SK-N-SH (cell line): ENCODE results near the gene INPP5A. TPM values are rescaled to one million over a fixed set of nuclear protein-coding genes. Genes with fewer than 3 reads are reported as not detected.

Experiments
- CTCF ChIA-PET: fragments of 300-600, 350-600 bp; formaldehyde crosslinking; extraction: SDS; loops from one replicate; lab custom pipeline; 2021; lab: Yijun Ruan, JAX
- POLR2A ChIA-PET: fragments of 350-600 bp; sonication (Branson Sonifier 250); formaldehyde crosslinking; extraction: SDS; loops from one replicate; lab custom pipeline; 2020; ENCODE audit warnings: antibody characterized with exemption, inconsistent platforms; lab: Yijun Ruan, JAX
- DNase-seq: peaks from one replicate; pipeline ENCODE4 v3.0.0; 2012
- H2AFZ ChIP-seq: fragments of 200-600 bp; sonication (generic); 2 replicates; pipeline ENCODE4 v1.8.1; 2016; ENCODE audit warnings: antibody characterized with exemption, mild to moderate bottlenecking, low read depth
- H3F3A ChIP-seq: fragments of 200-600 bp; sonication (generic); replicated peaks from 2 replicates; pipeline ENCODE3; 2016; ENCODE audit warnings: antibody characterized with exemption, mild to moderate bottlenecking; ENCODE audit not compliant: insufficient read depth
- H3K27ac ChIP-seq, 2 experiments: fragments of 200-500 bp in 1 of 2; fragments of 200-600 bp in 1 of 2; sonication (Bioruptor generic) in 1 of 2; sonication (generic), shearing (Covaris generic) in 1 of 2; 2 replicates each; pipeline versions ENCODE4 v1.5.1 to v1.6.1; 2014 to 2016; ENCODE audit warnings: low read depth in 2 of 2, inconsistent platforms in 1 of 2, low read length in 1 of 2, mild to moderate bottlenecking in 1 of 2, mixed read lengths in 1 of 2
- H3K27me3 ChIP-seq: fragments of 200-600 bp; sonication (generic), shearing (Covaris generic); 2 replicates; pipeline ENCODE4 v1.6.1; 2016; ENCODE audit warnings: mixed run types; ENCODE audit not compliant: insufficient read depth
- H3K36me3 ChIP-seq, 2 experiments: fragments of 200-500 bp in 1 of 2; fragments of 200-600 bp in 1 of 2; sonication (Bioruptor generic) in 1 of 2; sonication (generic) in 1 of 2; replicated peaks in 1 of 2; 2 replicates each; pipeline versions ENCODE3 to v1.5.1; 2014 to 2016; ENCODE audit warnings: low read length in 1 of 2, mild to moderate bottlenecking in 1 of 2; ENCODE audit not compliant: insufficient read depth in 2 of 2, control insufficient read depth in 1 of 2
- H3K4me1 ChIP-seq, 2 experiments: fragments of 200-500 bp in 1 of 2; fragments of 200-600 bp in 1 of 2; sonication (Bioruptor generic) in 1 of 2; sonication (generic), shearing (Covaris generic) in 1 of 2; 2 replicates each; pipeline versions ENCODE4 v1.5.1 to v1.6.1; 2014 to 2016; ENCODE audit warnings: low read depth in 1 of 2, low read length in 1 of 2, mixed run types in 1 of 2; ENCODE audit not compliant: insufficient read depth in 2 of 2, control insufficient read depth in 1 of 2
- H3K4me2 ChIP-seq: fragments of 200-600 bp; sonication (generic), shearing (Covaris generic); 2 replicates; pipeline ENCODE4 v1.6.1; 2017; ENCODE audit warnings: mixed run types
- H3K4me3 ChIP-seq, 2 experiments: fragments of 200-500 bp in 1 of 2; fragments of 200-600 bp in 1 of 2; sonication (Bioruptor generic) in 1 of 2; sonication (generic), shearing (Covaris generic) in 1 of 2; 2 replicates each; pipeline versions ENCODE4 v1.5.1 to v1.8.1; 2014 to 2016; ENCODE audit warnings: low read depth in 2 of 2, inconsistent platforms in 1 of 2, low read length in 1 of 2, mild to moderate bottlenecking in 1 of 2, mixed read lengths in 1 of 2, moderate library complexity in 1 of 2
- H3K79me2 ChIP-seq: fragments of 200-600 bp; sonication (generic); 2 replicates; pipeline ENCODE4 v1.8.1; 2017; ENCODE audit warnings: mild to moderate bottlenecking; ENCODE audit not compliant: insufficient read depth
- H3K9ac ChIP-seq: fragments of 200-600 bp; sonication (generic); 2 replicates; pipeline ENCODE4 v1.6.1; 2017; ENCODE audit warnings: mixed run types
- H3K9me2 ChIP-seq: fragments of 200-600 bp; sonication (generic); 2 replicates; pipeline ENCODE4 v1.6.1; 2017; ENCODE audit warnings: mixed run types
- H3K9me3 ChIP-seq: fragments of 200-600 bp; sonication (generic); 2 replicates; pipeline ENCODE4 v1.6.1; 2017; ENCODE audit warnings: mixed run types, mild to moderate bottlenecking, moderate library complexity
- H4K20me1 ChIP-seq: fragments of 200-600 bp; sonication (generic); 2 replicates; pipeline ENCODE4 v1.6.1; 2017; ENCODE audit warnings: mild to moderate bottlenecking, mixed run types; ENCODE audit not compliant: insufficient read depth
- CHD2 ChIP-seq: fragments of 150-350 bp; IDR thresholded peaks from 2 replicates; pipeline ENCODE4 v1.6.1; 2018; ENCODE audit warnings: low read length; ENCODE audit not compliant: partially characterized antibody
- FOXJ3 ChIP-seq: sonication (generic); formaldehyde crosslinking; IDR thresholded peaks from 2 replicates; pipeline ENCODE4 v1.5.1; 2020; ENCODE audit warnings: mild to moderate bottlenecking, missing genetic modification reagents
- FOXM1 ChIP-seq: IDR thresholded peaks from 2 replicates; pipeline ENCODE4 v1.4.0; 2012; ENCODE audit warnings: low read depth, mild to moderate bottlenecking
- MXI1 ChIP-seq: IDR thresholded peaks from 2 replicates; pipeline ENCODE4 v1.6.1; 2012; ENCODE audit warnings: mild to moderate bottlenecking, low read depth, low read length, improper control_type of control experiment
- NFIC ChIP-seq: IDR thresholded peaks from 2 replicates; pipeline ENCODE4 v1.4.0; 2012; ENCODE audit warnings: borderline replicate concordance
- RAD21 ChIP-seq: IDR thresholded peaks from 2 replicates; pipeline ENCODE4 v1.6.1; 2012; ENCODE audit warnings: mild to moderate bottlenecking, low read length
- RCOR1 ChIP-seq: fragments of 150-350 bp; IDR thresholded peaks from 2 replicates; pipeline ENCODE4 v1.6.1; 2017; ENCODE audit warnings: antibody characterized with exemption, low read length
- SIN3A ChIP-seq: IDR thresholded peaks from 2 replicates; pipeline ENCODE4 v1.6.1; 2012; ENCODE audit warnings: low read depth, mild to moderate bottlenecking, low read length, moderate library complexity, borderline replicate concordance
- SMC3 ChIP-seq: IDR thresholded peaks from 2 replicates; pipeline ENCODE4 v1.6.1; 2012; ENCODE audit warnings: low read depth, low read length, improper control_type of control experiment
- TAF1 ChIP-seq: IDR thresholded peaks from 2 replicates; pipeline ENCODE4 v1.6.1; 2012; ENCODE audit warnings: low read depth, mild to moderate bottlenecking, low read length, moderate library complexity, borderline replicate concordance
- TEAD4 ChIP-seq: IDR thresholded peaks from 2 replicates; pipeline ENCODE4 v1.4.0; 2012; ENCODE audit warnings: mild to moderate bottlenecking, borderline replicate concordance; ENCODE audit not compliant: insufficient read depth
- YY1 ChIP-seq: IDR thresholded peaks from 2 replicates; pipeline ENCODE4 v1.4.0; 2012; ENCODE audit warnings: low read depth, mild to moderate bottlenecking
- WGBS: methylation state at CpG from one replicate; pipeline ENCODE4 v1.1.6; 2017; ENCODE audit warnings: low lambda C conversion rate; 5-methylcytosine and 5-hydroxymethylcytosine counted together
- polyA plus RNA-seq, 3 experiments: library from polyadenylated mRNA; depleted of rRNA; stranded (reverse); fragments of >200 nt; gene quantifications; 2 replicates each; pipeline ENCODE4 v1.2.3, GENCODE V29; 2012
- TF ChIP-seq, protein P1 (sequence below): fragments of 200-600 bp; sonication (generic); IDR thresholded peaks from 2 replicates; pipeline ENCODE4 v1.6.1; 2017; ENCODE audit warnings: antibody characterized with exemption, mild to moderate bottlenecking, moderate library complexity
- TF ChIP-seq, protein P2 (sequence below): IDR thresholded peaks from 2 replicates; pipeline ENCODE4 v1.6.1; 2012; ENCODE audit warnings: mild to moderate bottlenecking, low read depth, low read length, moderate library complexity
- TF ChIP-seq, protein P3 (sequence below): IDR thresholded peaks from 2 replicates; pipeline ENCODE4 v1.4.0; 2012; ENCODE audit warnings: low read depth

Gene INPP5A
- polyA plus RNA-seq, 1 of the 3 experiments (the other 2 are of a cell fraction): 12.0 TPM

DNA sequence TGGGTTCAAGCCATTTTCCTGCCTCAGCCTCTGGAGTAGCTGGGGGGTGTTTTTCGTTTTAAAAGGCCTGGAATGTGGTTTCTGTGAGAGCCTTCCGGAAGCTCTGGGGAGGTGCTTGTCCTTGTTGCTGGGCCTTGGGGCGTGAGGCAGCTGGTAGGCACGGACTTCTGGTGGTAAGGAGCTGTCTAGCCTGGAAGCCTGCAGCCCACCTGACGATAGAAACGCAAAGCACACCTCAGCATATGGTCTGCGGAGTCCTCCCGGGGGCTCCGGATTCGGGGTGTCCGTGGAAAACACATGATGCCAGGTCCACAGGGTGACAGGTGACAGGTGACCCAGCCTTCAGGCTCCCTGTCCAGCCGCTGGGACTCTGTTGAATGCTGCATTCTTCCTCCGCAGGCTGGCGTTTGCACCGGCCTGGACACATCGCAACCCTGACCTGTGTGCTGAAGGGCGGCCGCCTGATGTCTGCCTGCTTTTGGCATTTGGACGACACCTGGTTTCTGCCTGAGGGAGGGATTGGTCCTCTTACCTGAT, 37.3 kb downstream of the INPP5A start:
- DNase-seq: no peak
- TF ChIP-seq TAF1: no peak
- TF ChIP-seq TEAD4: no peak
- no peak for TF ChIP-seq MXI1
- TF ChIP-seq, protein P1, sequence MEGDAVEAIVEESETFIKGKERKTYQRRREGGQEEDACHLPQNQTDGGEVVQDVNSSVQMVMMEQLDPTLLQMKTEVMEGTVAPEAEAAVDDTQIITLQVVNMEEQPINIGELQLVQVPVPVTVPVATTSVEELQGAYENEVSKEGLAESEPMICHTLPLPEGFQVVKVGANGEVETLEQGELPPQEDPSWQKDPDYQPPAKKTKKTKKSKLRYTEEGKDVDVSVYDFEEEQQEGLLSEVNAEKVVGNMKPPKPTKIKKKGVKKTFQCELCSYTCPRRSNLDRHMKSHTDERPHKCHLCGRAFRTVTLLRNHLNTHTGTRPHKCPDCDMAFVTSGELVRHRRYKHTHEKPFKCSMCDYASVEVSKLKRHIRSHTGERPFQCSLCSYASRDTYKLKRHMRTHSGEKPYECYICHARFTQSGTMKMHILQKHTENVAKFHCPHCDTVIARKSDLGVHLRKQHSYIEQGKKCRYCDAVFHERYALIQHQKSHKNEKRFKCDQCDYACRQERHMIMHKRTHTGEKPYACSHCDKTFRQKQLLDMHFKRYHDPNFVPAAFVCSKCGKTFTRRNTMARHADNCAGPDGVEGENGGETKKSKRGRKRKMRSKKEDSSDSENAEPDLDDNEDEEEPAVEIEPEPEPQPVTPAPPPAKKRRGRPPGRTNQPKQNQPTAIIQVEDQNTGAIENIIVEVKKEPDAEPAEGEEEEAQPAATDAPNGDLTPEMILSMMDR: no peak
- TF ChIP-seq, protein P2, sequence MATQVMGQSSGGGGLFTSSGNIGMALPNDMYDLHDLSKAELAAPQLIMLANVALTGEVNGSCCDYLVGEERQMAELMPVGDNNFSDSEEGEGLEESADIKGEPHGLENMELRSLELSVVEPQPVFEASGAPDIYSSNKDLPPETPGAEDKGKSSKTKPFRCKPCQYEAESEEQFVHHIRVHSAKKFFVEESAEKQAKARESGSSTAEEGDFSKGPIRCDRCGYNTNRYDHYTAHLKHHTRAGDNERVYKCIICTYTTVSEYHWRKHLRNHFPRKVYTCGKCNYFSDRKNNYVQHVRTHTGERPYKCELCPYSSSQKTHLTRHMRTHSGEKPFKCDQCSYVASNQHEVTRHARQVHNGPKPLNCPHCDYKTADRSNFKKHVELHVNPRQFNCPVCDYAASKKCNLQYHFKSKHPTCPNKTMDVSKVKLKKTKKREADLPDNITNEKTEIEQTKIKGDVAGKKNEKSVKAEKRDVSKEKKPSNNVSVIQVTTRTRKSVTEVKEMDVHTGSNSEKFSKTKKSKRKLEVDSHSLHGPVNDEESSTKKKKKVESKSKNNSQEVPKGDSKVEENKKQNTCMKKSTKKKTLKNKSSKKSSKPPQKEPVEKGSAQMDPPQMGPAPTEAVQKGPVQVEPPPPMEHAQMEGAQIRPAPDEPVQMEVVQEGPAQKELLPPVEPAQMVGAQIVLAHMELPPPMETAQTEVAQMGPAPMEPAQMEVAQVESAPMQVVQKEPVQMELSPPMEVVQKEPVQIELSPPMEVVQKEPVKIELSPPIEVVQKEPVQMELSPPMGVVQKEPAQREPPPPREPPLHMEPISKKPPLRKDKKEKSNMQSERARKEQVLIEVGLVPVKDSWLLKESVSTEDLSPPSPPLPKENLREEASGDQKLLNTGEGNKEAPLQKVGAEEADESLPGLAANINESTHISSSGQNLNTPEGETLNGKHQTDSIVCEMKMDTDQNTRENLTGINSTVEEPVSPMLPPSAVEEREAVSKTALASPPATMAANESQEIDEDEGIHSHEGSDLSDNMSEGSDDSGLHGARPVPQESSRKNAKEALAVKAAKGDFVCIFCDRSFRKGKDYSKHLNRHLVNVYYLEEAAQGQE: no peak
- TF ChIP-seq RCOR1: no peak
- TF ChIP-seq FOXM1: no peak
- TF ChIP-seq FOXJ3: no peak
- no peak for TF ChIP-seq RAD21
- TF ChIP-seq YY1: no peak
- no peak for TF ChIP-seq SMC3
- TF ChIP-seq CHD2: no peak
- TF ChIP-seq, protein P3, sequence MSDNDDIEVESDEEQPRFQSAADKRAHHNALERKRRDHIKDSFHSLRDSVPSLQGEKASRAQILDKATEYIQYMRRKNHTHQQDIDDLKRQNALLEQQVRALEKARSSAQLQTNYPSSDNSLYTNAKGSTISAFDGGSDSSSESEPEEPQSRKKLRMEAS: no peak
- TF ChIP-seq NFIC: no peak
- no peak for TF ChIP-seq SIN3A
- Histone ChIP-seq H3K36me3 (no peaks in the 10 kb centered on the region), H3K4me3 (no peak overlapping the region), H3K9ac (no peak overlapping the region), H3K27me3 (no peaks in the 10 kb centered on the region), H3K9me2 (no peaks in the 10 kb centered on the region), H3F3A (peaks cover 13% of the 10 kb centered on the region), H3K4me2 (no peak overlapping the region), H2AFZ (no peak overlapping the region), H4K20me1 (peaks cover 67% of the 10 kb centered on the region), H3K27ac (no peak overlapping the region), H3K79me2 (peaks cover 17% of the 10 kb centered on the region), H3K9me3 (no peaks in the 10 kb centered on the region), H3K4me1 (peaks cover 14 to 34% of the 10 kb centered on the region in 2 experiments; a peak in 3 of 4 replicates)
- POLR2A ChIA-PET: no interaction called here
- 79% methylated on average over 8 of the region's 19 CpGs for WGBS
- CTCF ChIA-PET: interaction anchor here (2.2 kb wide), 1 partner anchor 116 kb away, joined by 9 read pairs; no protein-coding TSS in a partner anchor
